Measurements from ENCODE around the gene ZNF385A.

The ZNF385A gene

GRCh38 chr12:54373649-54374561, 10.6 kb downstream of the ZNF385A start:
- no peak for DNase-seq (ENCODE audit: low read depth in 2 of 2)

DNA sequence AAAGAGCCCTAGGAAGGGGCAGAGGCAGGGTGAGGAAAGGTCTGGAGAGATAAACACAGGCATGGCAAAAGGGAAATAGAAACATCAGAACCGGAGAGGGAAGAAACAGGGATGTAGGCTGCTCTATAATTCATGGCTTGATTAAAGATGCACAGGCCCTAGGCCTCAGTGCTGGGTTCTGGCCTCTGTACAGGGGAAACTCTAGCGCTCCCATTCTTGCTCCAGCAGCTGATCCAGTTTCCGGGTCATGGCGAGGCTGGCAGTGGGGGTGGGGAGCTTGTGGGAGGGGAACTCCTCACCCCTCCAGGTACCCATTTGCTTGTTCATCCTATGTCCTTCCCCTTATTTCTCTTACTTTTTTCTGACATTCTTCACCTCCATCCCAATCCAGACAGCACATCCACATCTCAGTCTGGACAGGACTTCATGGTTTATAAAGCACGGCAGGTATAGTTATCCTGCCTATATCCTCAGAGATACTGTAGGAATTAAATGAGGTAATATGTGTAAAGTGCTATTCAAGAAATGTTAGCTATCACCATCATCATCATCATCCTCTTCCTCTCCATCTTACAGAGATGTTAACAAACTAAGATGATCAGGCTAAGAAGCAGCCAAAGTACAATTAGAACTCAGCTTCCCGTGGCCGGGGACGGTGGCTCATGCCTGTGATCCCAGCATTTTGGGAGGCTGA, 12.3 kb downstream of the ZNF385A start:
- no peak for DNase-seq (ENCODE audit: low read depth in 2 of 2)

- DNase-seq (ENCODE audit: low read depth in 2 of 2), result no peak
Measured at GRCh38 chr12:54371328-54372112, 13.0 kb downstream of the ZNF385A start.

DNA sequence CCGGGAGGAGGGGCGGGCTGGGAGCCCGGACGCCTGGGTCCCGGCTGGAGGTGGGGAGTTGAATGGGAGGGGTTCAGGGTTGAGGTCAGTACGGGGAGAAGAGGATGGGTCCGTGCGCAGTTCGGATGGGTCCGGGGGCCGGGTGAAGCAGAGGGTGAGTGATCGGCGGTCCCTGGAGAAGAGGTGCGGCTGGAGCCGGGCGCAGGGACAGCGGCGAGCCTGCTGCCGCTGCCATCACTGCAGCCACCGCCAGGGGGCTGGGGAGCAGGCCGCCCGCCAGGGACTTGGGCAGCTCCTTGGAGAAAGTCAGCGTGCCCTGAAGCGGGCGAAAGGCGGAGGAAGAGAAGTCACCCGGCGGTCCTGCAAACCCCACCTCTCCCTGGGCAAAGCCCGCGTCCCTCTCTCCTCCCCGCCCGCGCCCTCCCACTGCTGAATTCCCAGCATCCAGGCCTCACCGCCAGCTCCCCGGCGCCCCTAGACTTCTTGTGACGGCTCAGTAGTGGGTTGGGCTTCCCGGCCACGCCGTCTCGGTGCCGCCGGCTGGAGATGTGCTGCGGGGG, 14.3 kb downstream of the ZNF385A start:
- no peak for DNase-seq (ENCODE audit: low read depth in 2 of 2)

- DNase-seq (ENCODE audit: low read depth in 2 of 2), result no peak
Measured at GRCh38 chr12:54369597-54370131, 14.9 kb downstream of the ZNF385A start.

DNA sequence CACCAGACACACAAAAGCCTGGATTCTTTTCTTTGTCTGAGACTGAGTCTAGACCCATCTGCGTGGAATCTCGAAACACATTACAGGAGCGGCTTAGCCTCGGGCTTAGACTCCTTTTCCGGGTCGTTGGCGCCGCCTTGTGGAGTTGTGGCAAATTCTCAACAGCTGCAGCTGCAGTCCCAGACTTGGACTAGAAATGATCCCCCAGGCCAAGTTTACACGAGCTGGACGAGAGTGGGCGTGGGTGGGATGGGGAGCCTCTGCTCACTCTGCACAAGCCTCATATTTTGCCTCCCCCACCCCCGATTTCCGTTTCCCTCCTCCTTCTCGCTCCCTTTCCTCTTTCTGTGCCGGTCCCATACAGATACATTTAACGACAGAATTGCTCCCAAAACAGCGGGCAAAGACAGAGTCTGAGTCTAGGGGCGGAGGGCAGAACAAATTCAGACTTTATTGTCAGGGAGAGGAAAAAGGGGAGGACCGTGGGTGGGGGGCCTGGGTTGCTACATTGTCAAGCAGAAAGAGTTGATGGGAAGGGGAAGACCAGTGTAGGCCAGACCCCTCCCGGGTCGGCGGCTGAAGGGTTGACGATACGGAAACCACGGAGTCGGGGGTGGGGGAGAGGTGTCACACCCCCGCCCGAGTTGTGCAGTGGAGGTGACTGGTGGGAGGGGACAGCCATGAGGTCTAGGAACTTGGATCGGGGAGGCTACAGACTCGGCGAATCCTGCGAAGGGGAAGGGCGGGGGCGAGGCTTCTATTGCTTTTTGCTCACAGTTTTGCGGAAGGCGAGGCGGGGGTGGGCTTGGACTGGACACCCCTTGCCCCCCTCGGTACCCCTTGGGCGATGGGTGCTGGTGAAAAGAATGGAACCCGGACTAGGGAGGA, 15.6 kb downstream of the ZNF385A start:
- peak; percentile 72 to 93 for DNase-seq (ENCODE audit: low read depth in 2 of 2)

DNA sequence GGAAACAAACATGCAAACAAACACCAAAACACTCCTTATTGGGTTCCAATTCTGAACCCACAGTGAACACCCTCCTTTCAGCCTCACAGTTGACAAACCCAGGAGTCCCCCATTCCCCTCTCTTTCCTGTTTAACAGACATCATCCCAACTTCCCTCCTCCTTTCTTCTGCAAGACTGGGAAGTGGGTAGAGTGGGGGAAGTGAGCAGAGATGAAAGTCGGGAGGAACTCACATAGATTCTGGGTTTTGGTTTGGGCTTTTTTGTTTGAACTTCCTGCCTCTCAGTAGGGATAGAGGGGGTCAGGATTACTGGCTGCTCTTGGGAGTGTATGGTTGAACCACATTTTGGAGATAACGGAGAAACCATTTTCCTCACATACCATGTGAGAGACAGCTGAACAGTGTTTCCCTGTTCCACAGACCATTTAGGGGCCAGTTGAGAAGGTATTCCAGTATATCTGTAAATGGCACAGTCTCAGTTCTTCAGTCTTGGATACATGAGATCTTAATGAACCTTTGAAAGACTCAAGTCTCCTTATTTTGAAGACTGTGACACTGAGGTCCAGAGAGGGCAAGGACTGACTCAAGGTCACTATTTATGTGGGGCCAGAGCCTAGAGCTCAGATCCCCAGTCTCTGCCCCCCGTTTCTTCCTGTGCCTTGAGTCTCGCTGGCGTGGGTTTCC, 16.4 kb downstream of the ZNF385A start:
- DNase-seq (ENCODE audit: low read depth in 2 of 2), result no peak

DNA sequence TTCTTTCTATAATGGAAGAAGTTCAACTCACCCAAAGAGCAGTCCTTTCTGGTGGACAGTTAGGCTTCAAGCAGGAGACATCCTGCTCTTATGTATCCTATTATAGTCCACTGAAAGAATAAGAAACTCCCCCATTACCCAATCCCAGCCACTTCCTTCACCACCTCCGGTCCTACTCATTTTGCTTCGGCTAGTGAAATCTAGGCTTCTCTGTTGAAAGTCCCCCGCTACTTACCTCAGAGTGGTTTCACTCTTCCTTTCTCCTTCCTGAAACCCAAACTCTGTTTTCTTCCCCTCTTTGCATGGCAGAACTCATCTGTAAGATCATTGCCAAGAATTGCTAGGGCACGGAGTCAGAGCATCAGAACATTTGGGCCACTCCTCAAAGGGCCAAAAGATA, 20.1 kb downstream of the ZNF385A start, which contains the start of gene GPR84:
GPR84 (minus strand) TSS at position 74 of the 400 bp plus-strand sequence. CDS start 635 bp downstream, outside the sequence.
- no peak for DNase-seq (ENCODE audit: low read depth in 2 of 2)

DNA sequence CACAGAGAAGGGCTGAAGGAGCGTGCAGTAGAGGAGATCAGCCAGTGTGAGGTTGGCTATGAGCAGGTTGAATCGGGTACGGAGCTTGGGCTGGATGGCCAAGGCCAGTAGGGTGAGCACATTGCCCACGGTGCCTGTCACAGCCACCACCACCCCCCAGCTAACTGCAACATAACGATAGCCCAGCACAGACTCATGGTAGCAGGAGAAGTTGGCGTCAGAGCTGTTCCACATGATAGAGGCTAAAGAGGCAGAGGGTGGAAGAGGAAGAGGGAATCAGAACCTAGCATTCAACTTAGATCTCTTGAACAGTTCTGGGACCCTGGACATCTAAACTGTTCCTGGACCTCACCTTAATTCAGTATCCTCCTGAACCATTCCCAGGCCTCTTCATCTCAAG, 20.9 kb downstream of the ZNF385A start:
- DNase-seq (ENCODE audit: low read depth in 2 of 2), result no peak

GRCh38 chr12:54363047-54363446, 21.5 kb downstream of the ZNF385A start:
- DNase-seq (ENCODE audit: low read depth in 2 of 2), result no peak

DNA sequence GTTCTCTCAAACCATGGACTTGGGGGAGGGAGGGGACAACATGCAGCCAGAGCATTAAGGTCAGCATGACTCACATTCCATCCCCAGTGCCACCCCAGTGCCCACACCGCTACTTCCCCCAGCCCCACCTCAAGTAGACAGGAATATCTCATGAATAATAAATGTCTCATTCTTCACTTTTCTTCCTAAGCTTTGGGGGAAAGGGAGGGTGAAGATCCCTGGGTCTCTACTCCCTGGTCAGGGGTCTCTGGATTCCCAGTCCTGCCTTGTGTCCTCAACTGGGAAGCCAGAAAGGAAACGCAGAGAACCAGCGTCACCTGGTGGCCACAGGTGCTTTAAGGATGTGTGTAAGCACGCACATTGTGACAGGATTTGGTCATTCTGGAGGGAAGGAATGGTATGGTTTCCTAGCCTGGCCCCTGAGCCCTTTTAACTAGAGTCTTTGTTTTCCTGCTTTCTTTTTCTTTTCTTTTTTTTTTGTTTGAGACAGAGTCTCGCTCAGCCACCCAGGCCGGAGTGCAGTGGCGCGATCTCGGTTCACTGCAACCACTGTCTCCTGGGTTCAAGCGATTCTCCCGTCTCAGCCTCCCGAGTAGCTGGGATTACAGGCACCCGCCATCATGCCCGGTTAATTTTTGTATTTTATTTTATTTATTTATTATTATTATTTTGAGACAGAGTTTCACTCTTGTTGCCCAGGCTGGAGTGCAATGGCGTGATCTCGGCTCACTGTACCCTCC, 23.6 kb downstream of the ZNF385A start:
- DNase-seq (ENCODE audit: low read depth in 2 of 2), result peak; percentile 33 to 55

- DNase-seq (ENCODE audit: low read depth in 2 of 2), result no peak
Measured at GRCh38 chr12:54359762-54360351, 24.7 kb downstream of the ZNF385A start.

DNA sequence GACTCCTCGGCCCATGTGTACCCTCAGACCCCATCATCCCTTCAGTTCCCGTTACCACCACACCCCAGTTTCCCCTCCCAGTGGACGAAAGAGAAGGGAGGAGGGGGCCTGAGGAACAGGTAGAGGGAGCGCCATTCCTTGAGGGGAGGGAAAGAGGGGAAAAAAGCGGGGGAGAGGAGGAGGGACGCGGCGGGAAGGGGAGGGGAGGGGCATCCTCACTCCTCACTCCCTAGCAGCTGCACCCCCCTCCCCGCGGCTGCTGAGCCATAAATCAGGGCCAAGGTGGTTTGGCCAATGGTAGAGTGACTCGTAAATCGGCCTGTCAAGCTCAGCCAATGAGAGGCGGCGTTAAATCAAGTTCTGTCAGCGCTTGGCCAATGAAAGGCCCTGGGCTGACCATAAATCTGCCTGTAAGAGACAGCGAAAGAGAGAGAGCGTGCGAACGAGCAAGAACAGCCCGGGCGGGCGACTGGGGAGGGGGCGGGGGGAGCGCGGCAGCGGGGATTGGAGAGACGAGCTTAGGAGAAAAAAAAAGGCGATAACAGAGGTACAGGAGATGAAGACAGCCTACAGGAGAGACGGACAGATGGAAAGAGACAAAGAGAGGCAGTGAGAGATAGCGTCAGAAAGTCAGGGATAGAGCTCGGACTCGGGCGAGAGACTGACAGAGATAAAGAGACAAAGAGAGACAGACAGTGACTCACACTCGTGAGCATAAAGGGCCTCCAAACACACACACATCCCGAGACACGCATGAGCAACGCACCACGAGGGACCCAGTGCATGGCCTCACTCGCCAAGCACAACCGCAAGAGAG, 25.4 kb downstream of the ZNF385A start:
- peak; percentile 86 to 90 for DNase-seq (ENCODE audit: low read depth in 2 of 2)

DNA sequence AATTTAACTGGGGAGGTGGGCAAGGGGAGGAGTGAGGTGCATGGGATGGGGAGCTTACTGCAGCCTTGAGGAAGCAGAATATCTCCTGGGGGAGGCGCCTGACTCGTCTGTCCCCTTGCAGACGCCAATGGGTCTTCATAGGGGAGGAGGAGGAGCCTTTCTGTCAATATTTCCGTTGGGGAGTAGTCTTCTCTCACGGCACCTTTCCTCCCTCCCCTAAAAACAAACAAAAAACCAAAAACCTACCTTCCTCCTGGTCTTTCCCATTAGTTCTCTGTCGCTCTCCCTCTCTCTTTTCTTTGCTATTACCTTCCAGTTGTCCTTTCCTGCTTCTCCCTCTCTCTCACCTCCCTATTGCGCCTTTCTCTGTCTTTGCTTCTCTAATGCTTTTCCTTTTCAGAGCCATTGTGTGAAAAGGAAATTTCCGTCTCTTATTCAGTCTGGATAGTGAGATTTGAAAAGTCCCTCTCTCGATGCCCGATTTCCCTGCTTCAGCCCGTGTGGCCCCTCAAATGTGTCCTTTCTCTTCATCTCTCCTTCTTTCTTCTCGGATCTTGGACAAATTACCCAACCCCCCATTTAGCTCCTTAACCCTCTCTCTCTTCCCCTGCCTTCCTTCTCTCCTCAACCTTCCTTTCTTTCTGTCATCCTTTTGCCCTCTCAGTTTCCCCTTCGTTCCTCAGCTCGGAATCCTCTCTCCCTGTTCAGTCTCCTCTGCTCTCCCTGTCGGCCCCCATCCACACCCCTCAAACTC, 26.2 kb downstream of the ZNF385A start:
- no peak for DNase-seq (ENCODE audit: low read depth in 2 of 2)

GRCh38 chr12:54357506-54358190, 26.9 kb downstream of the ZNF385A start:
- DNase-seq (ENCODE audit: low read depth in 2 of 2), result no peak

DNA sequence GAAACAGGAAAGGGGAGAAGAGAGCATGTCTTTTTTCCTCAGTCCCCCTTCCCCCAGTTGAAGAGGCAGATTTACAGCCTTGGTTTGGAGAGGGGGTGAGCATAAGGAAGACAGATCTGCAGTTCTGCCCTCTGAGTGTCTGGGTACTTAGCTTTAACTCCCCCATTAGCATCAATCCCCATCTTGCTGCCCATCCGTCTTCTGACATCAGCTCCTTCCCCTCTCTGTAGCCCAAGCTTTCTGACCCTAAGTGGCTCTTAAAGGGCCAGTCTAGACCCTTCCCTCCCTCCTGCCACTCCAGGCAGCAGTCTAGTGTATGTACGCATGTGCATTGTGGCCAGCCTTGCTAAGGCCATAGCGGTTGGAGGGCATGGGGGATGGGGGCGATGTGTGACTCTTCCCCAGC, 27.6 kb downstream of the ZNF385A start:
- no peak for DNase-seq (ENCODE audit: low read depth in 2 of 2)

DNA sequence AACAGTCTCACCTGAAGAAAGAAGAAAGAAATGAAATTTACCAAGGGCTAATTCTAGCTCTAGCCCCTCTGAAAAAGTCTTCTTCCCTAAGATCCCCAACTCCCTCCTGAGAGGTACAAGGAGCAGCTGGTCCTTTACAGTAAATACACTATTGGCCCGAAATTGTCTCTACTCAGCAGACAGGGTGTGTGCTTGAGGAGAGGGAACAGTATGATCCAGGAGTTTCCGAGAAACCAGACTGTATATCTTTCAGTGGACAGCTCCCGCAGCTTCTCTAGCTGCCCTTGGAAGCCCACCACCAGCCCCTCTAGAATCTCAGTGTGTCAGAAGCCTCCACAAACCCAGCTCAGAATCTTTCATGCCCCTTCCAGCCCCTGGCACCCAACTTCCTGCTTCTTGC, 28.3 kb downstream of the ZNF385A start:
- no peak for DNase-seq (ENCODE audit: low read depth in 2 of 2)
